Islet of Langerhans (tissue), 1 donor: Measurements from ENCODE around the gene STX18.
A peak's percentile ranks its signal among the peaks of the same experiment; 100 is the strongest.

ENCODE experiments used
- FAIRE-seq: peaks from one replicate; lab custom pipeline; 2011; peaks lifted over from hg19 to GRCh38; lab: Jason Lieb, UNC

Gene STX18

GRCh38 chr4:4398430-4398829 lies 143.4 kb downstream of the STX18 start:
- FAIRE-seq = no peak

GRCh38 chr4:4397441-4397819 lies 144.4 kb downstream of the STX18 start:
- no peak for FAIRE-seq

- no peak for FAIRE-seq
Measured at GRCh38 chr4:4396628-4397440, 145.0 kb downstream of the STX18 start.

- FAIRE-seq = peak; percentile 86
Measured at GRCh38 chr4:4395849-4396627, 145.8 kb downstream of the STX18 start.

GRCh38 chr4:4395371-4395770 lies 146.5 kb downstream of the STX18 start:
- FAIRE-seq = no peak

- FAIRE-seq = no peak
Measured at GRCh38 chr4:4394644-4395043, 147.2 kb downstream of the STX18 start.

- FAIRE-seq = no peak
Measured at GRCh38 chr4:4392501-4393183, 149.2 kb downstream of the STX18 start.

- no peak for FAIRE-seq
Measured at GRCh38 chr4:4391866-4392265, 150.0 kb downstream of the STX18 start.

GRCh38 chr4:4390515-4391240 lies 151.2 kb downstream of the STX18 start:
- FAIRE-seq = no peak

- FAIRE-seq = no peak
Measured at GRCh38 chr4:4390046-4390445, 151.8 kb downstream of the STX18 start.

- FAIRE-seq = no peak
Measured at GRCh38 chr4:4388836-4389575, 152.8 kb downstream of the STX18 start.

- no peak for FAIRE-seq
Measured at GRCh38 chr4:4388311-4388790, 153.5 kb downstream of the STX18 start.

- no peak for FAIRE-seq
Measured at GRCh38 chr4:4387531-4388310, 154.1 kb downstream of the STX18 start.

GRCh38 chr4:4386736-4387392 lies 155.0 kb downstream of the STX18 start, which contains the start of gene NSG1:
Gene NSG1 (plus strand): TSS chr4:4387102. CDS start chr4:4387630, 528 bp downstream.
- no peak for FAIRE-seq

GRCh38 chr4:4386296-4386735 lies 155.5 kb downstream of the STX18 start:
- FAIRE-seq = no peak

- no peak for FAIRE-seq
Measured at GRCh38 chr4:4385729-4386295, 156.0 kb downstream of the STX18 start.

- no peak for FAIRE-seq
Measured at GRCh38 chr4:4384837-4385236, 157.0 kb downstream of the STX18 start.

GRCh38 chr4:4383085-4383484 lies 158.8 kb downstream of the STX18 start:
- FAIRE-seq = no peak

- FAIRE-seq = no peak
Measured at GRCh38 chr4:4379540-4380087, 162.2 kb downstream of the STX18 start.
